GM21390 (cell line): ENCODE data around the gene CAMTA1.

Source experiments
- ATAC-seq: cut with Tn5 transposase; IDR thresholded peaks from one replicate; pipeline ENCODE4 v1.9.1; 2021; ENCODE audit not compliant: unreplicated experiment

The CAMTA1 gene

DNA sequence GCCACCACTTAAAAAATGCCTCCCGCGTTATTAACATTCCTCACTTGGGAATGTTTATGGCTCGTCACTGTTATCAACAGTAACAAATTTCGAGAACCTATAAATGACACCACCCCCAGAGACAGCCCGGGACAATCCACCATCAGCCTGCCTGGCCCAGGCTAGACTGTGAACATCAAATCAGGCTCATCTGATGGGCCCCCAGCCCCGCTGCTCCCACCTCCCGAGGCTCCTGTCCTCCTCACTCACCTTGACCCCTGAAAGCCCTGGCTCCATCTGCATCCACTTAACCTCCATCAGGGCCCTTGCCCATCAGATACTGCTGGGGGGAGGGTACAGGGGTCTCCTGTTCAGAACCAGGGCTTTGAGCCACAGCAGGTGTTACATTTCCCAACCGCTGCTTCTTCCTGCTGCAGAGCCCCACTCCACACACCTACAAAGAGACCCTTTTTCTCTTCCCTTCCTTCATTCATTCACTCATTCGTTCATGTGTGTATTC lies 829.4 kb downstream of the CAMTA1 start:
- ATAC-seq, result no peak

DNA sequence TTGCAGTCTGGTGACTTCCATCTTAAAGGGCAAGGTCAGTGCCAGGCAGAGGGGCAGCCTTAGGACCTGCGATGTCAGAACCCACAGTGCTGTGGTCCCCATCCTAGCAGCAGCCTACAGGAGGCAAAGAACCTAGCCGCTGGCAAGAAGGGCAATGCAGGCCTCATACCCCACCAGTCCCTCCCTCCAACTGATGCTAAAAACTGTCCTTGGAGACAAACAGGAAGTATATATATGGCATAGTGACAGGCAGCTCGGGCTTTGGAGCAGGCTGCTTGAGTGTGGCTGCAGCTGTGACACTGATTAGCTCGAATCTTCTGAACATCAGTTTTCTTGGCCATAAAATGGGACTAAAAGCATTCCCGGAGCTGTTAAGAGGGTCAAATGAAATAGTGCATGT lies 829.9 kb downstream of the CAMTA1 start:
- no peak for ATAC-seq

GRCh38 chr1:7616076-7616832 lies 831.0 kb downstream of the CAMTA1 start:
- no peak for ATAC-seq

DNA sequence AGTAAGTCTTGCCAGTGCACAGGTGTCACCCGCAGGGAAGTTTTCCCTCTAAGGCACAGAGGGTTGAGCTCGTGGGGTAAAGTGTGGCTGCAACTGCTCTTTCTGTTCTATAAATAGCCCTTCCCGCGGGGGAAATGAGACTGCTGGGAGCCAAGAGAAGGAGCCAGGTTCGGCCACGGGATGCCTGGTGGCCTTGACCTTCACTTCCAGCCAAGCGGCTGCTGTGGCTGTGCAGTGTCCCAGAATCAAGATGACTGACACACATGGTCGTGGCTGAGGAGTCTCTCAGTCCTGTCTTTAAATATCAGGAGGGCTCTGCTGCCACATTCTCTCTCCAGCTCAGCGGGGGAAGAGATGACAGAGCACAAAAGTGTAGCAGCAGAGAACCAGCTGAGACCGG lies 831.7 kb downstream of the CAMTA1 start:
- no peak for ATAC-seq

DNA sequence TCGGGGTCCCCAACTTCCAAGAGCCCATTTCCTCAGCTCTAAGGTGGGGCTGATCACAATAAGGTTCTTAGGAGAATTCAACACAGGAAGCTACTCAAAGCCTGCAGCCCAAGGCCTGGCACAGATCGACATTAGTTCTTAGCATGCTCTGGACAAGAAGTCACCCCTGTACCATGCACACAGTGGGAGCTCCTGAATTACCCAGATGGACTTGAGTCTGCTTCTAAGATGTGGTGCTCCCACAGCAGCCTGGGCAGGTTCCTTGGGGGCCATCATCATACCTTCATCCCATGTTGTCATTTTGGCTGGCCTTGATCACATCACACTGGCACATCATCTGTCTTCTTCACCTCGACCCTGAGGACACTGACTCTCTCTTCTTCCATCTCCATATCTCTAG lies 832.6 kb downstream of the CAMTA1 start:
- no peak for ATAC-seq

DNA sequence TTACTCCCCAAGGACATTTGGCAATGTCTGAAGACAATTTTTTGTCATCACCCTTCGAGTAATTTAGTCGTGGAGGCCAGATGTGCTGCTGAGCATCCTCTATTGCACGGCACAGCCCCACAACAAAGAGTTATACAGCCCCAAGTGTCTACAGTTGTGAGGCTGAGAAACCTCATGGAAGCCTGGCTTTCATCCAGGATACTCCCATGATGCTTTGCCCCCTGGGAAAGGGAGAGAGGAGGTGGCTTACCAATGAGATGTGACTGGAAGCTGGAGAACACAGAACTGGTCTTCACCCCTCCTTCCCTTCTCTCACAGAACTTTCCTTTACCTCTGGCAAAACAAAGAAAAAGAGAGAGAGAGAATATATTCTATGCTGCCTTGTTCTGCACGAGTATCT lies 834.9 kb downstream of the CAMTA1 start:
- ATAC-seq, result no peak

GRCh38 chr1:7621334-7622219 lies 836.3 kb downstream of the CAMTA1 start:
- ATAC-seq, result no peak

DNA sequence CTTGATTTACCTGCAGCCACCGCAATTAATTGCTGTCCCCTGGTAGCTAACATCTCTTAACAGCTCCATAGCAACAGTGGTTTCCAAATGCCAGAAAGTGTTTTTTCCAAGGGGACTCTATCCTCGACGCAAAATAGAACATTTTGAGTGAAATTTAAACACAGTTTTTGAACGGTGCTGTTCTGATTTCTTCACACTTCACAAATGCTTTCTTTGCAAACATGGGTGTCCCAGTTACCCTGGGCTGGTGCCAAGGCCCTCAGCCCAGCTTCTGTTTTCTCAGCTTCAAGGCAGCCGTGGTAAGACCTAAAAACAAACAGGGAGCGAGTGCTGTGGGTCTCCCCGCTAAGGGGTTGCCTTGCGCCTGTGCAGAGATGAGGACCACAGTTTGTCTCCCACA lies 838.6 kb downstream of the CAMTA1 start:
- ATAC-seq, result no peak

DNA sequence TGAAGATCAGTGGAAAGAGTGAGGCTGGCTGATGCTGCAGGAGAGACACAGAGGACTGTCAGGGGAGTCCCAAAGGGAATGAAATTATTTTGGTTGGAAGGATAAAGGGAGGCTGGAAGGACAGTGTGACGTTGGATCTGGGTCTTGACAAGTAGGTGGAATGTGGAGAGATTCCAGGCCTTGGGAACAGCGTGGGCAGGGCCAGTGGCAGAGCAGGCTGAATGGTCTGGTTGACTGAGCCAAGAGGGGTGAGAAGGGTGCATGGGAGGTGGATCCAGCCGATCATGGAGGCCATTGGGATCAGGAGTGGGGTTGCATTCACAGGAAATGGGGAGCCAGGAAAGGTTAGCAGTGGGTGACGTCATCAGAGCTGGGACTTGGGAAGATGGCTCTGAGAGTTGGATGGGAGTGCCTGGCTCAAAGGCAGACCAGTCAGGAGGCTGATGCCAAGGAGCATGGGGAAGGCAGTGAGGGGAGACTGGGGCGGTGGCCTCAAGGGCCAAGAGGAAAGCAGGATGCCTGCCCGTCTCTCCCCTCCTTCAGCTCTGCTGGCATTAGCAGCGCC lies 839.6 kb downstream of the CAMTA1 start:
- no peak for ATAC-seq

DNA sequence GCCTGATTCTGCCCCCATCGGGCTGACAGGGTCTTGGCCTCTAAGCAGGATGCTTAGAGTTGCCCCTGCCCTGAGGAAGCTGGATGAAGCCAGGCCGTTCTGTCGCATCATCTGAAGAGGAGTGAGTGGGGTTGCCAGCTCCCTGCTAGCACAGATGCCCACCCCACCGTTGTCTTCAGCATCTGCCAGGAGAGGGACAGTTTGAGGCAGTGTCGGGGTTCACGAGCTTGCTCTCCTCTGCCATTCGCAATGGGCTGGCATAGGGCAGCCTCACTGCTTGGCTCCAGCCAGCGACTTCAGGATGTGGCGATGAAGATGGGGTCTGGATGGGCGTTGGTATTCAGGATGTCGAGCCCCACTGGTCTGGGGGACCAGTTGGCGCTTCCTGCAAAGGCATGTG lies 840.1 kb downstream of the CAMTA1 start:
- no peak for ATAC-seq

GRCh38 chr1:7628273-7628672 lies 843.0 kb downstream of the CAMTA1 start:
- no peak for ATAC-seq

- no peak for ATAC-seq
Measured at GRCh38 chr1:7629011-7629410, 843.8 kb downstream of the CAMTA1 start.

- ATAC-seq, result no peak
Measured at GRCh38 chr1:7629465-7630195, 844.4 kb downstream of the CAMTA1 start.

DNA sequence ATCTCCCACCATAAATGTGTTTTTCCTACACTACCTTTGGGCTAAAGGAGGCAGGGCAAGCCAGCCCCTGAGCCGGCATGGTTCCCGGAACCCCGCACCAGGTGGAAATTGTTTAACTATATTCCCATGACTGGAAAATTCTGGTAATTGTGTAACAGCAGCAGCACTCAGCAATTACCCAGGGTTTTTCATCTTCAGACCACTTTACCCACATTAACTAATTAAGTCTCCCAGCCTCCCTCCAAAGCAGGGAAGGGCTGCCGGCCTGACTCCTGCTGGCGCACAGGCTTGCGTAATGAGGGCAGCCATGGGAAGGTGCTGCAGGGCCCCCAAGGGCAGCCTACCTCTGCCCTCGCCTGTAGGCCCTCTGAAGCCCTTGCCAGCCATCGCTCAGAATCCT lies 845.1 kb downstream of the CAMTA1 start:
- ATAC-seq, result no peak

GRCh38 chr1:7632176-7632575 lies 846.9 kb downstream of the CAMTA1 start:
- ATAC-seq, result no peak

DNA sequence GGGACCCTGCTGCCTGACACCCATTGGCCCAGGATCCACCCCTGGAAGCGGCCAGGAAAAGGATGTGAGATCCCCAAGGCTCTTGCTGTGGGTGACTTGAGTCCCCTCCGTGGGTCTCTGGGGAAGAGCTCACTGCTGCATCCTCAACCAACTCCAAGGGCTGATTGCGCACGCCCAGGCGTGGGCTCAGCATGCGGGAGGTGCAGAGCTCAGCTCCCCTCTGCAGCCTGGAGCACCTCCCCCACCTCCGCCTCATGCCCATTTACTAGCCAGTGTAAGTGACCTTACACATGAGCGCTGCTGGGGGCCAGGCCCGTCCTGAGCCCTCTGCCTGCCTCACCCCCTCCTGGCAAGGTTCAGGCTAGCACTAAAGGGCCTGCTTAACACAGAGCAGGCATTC lies 847.4 kb downstream of the CAMTA1 start:
- no peak for ATAC-seq

DNA sequence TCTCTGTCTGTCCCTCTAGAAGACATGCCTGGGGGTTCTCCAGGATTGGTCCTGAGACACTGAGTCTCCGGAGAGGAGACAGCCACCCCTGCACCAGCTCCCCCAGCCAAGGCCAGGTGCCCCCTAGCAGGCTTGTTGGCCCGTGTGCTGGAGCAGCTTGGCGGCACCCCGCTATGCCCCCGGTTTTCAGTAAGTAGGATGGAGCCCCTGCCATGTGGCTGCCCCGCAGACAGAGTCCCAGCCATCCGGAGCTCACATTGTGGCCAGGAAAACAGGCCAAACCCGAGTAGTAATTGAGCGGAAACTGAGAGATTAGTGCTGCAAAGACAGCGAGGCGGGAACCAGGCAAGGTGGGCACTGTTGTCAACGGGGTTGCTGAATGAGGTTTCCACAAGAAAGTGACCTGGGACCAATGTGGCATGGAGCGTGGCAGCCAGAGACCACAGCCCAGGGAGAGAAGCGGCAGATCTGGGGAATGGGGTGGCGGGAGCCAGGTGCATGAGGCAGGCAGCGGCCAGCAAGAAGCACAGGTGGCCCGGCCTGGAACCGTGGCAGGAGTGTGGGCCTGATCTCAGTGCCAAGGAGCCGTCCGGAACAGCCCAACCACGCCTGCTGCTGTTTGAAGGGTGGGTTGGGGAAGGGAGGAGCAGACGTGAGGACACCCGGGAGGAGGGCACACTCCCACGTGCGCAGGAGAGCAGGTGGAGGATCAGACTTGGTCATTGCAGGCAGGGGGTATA lies 848.4 kb downstream of the CAMTA1 start:
- no peak for ATAC-seq

DNA sequence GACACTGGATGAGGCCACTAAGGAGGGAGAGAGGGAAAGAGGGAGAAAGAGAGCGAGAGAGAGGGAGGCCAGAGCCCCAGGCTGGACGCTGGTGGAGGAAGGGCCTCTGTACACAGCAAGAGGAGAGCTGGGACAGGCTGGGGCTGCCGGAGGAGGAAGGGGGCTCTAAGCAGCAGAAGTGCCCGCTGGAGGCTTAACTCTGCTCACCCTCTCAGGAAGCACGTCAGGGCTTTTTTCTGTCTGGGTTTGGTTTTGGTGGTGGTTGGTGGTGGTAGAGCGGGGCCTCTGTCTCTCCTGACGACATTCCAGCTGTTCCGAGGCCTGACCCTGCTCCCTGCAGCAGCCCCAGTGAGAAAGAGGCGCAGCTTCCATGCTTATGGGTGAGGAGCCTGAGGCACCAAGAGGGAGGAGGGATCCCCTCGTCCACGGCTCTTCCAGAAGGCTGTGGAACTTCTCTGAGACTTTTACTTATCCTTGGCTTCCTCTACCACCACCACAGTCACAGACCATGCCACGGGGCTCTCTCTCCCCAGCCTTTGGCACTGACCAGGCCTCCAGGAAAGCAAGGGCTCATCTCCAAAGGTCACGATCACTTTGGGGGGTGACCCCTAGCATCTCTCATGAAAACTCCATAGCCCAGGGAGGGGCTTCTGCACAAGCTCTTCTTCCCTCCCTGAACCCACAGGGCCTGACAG lies 849.4 kb downstream of the CAMTA1 start:
- ATAC-seq, result no peak

GRCh38 chr1:7636795-7637526 lies 851.7 kb downstream of the CAMTA1 start:
- ATAC-seq, result no peak
